ENCODE results near the gene TCTN3. TPM values are rescaled to one million over a fixed set of nuclear protein-coding genes. Genes with fewer than 3 reads are reported as not detected.

TCTN3 gene
- 28.7 and 32.6 TPM in 2 replicates for total RNA-seq

GRCh38 chr10:95693668-95694534 lies at the start of gene TCTN3:
Gene TCTN3 (minus strand): TSS chr10:95693927. CDS start chr10:95693899, 28 bp downstream.

GRCh38 chr10:95656291-95657164 lies 37.2 kb downstream of the TCTN3 start, which contains the start of gene ALDH18A1:
Gene ALDH18A1 (minus strand): TSS chr10:95656711. CDS start chr10:95653377, 3,334 bp downstream.

Other genes with a start within 250 kb of the TCTN3 start
- 1.1 and 1.6 TPM in 2 replicates for gene SORBS1, start 132.6 kb downstream of the TCTN3 start, total RNA-seq
- 82.6 and 92.1 TPM in 2 replicates for gene ALDH18A1, start 37.2 kb downstream of the TCTN3 start, total RNA-seq
- gene ENTPD1, start 62.2 kb upstream of the TCTN3 start, total RNA-seq, result 40.5 and 41.2 TPM in 2 replicates
- 0.86 and 1.3 TPM in 2 replicates for gene CC2D2B, start 214.0 kb upstream of the TCTN3 start, total RNA-seq

All from vein endothelial cell (primary cell).